ENCODE measurements around the gene CCDC7. TPM values are rescaled to one million over a fixed set of nuclear protein-coding genes. Genes with fewer than 3 reads are reported as not detected.
"Not testable (repeated sequence)": the region's sequence is repeated elsewhere in the genome, so short reads cannot be mapped to it uniquely, and the experiment has no call there.

CCDC7 gene
- polyA plus RNA-seq, 1 of the 3 experiments (the other 2 are of a cell fraction), result 0.44 TPM

DNA sequence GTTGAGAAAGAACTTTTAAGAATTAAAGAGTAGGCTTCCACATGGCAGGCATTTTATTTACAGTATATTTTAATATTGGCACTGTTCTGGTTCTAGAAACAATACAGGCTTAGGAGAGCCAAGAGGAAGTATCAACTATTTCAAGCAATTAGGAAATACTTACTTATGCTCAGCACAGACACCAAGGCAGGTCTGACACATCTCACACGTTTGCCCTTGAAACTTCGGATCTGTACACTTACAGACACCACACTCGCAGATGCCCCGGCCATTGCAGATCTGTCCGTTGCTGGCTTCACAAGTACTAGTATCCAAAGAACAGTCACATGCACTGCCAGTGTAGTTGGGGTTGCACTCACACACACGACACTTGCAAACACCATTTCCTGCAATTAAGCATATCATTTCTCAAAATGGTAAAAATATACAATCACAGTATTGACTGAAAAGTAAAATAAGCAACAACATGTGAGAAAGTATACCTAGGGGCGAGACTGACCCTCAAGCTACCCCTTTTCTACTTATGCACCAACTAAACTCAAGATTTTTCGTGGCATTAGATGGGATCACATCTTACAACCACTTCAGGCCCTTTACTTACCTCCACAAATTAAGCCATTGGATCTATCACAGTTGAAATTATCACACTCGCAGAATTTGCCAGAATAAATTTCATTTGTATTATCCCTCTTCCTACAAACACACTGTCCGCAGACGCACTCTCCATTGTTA is 465.5 kb downstream of the CCDC7 start (continued):
- TF ChIP-seq, protein P1, sequence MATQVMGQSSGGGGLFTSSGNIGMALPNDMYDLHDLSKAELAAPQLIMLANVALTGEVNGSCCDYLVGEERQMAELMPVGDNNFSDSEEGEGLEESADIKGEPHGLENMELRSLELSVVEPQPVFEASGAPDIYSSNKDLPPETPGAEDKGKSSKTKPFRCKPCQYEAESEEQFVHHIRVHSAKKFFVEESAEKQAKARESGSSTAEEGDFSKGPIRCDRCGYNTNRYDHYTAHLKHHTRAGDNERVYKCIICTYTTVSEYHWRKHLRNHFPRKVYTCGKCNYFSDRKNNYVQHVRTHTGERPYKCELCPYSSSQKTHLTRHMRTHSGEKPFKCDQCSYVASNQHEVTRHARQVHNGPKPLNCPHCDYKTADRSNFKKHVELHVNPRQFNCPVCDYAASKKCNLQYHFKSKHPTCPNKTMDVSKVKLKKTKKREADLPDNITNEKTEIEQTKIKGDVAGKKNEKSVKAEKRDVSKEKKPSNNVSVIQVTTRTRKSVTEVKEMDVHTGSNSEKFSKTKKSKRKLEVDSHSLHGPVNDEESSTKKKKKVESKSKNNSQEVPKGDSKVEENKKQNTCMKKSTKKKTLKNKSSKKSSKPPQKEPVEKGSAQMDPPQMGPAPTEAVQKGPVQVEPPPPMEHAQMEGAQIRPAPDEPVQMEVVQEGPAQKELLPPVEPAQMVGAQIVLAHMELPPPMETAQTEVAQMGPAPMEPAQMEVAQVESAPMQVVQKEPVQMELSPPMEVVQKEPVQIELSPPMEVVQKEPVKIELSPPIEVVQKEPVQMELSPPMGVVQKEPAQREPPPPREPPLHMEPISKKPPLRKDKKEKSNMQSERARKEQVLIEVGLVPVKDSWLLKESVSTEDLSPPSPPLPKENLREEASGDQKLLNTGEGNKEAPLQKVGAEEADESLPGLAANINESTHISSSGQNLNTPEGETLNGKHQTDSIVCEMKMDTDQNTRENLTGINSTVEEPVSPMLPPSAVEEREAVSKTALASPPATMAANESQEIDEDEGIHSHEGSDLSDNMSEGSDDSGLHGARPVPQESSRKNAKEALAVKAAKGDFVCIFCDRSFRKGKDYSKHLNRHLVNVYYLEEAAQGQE (IDR thresholded peaks at IDR 0.05; ENCODE audit: low read depth, low read length), result no peak
- TF ChIP-seq YY1 (IDR thresholded peaks at IDR 0.05; ENCODE audit: low read depth), result no peak
- no peak for TF ChIP-seq GABPA (IDR thresholded peaks at IDR 0.05; ENCODE audit: low read depth)
- TF ChIP-seq TCF12 (IDR thresholded peaks at IDR 0.05), result no peak
- TF ChIP-seq, protein P2, sequence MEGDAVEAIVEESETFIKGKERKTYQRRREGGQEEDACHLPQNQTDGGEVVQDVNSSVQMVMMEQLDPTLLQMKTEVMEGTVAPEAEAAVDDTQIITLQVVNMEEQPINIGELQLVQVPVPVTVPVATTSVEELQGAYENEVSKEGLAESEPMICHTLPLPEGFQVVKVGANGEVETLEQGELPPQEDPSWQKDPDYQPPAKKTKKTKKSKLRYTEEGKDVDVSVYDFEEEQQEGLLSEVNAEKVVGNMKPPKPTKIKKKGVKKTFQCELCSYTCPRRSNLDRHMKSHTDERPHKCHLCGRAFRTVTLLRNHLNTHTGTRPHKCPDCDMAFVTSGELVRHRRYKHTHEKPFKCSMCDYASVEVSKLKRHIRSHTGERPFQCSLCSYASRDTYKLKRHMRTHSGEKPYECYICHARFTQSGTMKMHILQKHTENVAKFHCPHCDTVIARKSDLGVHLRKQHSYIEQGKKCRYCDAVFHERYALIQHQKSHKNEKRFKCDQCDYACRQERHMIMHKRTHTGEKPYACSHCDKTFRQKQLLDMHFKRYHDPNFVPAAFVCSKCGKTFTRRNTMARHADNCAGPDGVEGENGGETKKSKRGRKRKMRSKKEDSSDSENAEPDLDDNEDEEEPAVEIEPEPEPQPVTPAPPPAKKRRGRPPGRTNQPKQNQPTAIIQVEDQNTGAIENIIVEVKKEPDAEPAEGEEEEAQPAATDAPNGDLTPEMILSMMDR (IDR thresholded peaks at IDR 0.05), result no peak
- TF ChIP-seq CHD2 (IDR thresholded peaks at IDR 0.05; ENCODE audit: low read length, partially characterized antibody), result no peak

DNA sequence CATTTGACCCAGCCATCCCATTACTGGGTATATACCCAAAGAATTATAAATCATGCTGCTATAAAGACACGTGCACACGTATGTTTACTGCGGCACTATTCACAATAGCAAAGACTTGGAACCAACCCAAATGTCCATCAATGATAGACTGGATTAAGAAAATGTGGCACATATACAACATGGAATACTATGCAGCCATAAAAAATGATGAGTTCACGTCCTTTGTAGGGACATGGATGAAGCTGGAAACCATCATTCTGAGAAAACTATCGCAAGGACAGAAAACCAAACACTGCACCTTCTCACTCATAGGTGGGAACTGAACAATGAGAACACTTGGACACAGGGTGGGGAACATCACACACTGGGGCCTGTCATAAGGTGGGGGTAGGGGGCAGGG is 471.9 kb downstream of the CCDC7 start:
- H3K27me3 ChIP-seq (ENCODE audit: insufficient read depth); H2AFZ ChIP-seq (ENCODE audit: low read depth); CTCF ChIA-PET; H3K9me3 ChIP-seq; H3K4me1 ChIP-seq (ENCODE audit: control insufficient read depth in 1 of 2, insufficient read depth in 2 of 2, low read depth in 1 of 2, low read length in 1 of 2); H4K20me1 ChIP-seq (ENCODE audit: insufficient read depth); H3K9ac ChIP-seq; H3K9me2 ChIP-seq; POLR2A ChIA-PET; DNase-seq; H3K27ac ChIP-seq (ENCODE audit: low read depth in 2 of 2, low read length in 1 of 2); H3K4me3 ChIP-seq (ENCODE audit: low read depth in 2 of 2, low read length in 1 of 2); H3K4me2 ChIP-seq: not testable (repeated sequence)
- WGBS (ENCODE audit: low lambda C conversion rate), result 79% methylated on average over 5 of the region's 5 CpGs
- H3K36me3 ChIP-seq (replicated peaks in 1 of 2; ENCODE audit: control insufficient read depth in 1 of 2, insufficient read depth in 2 of 2, low read length in 1 of 2), result peaks cover 47 to 75% of the 10 kb centered on the region in 2 experiments
- H3K79me2 ChIP-seq (ENCODE audit: insufficient read depth), result peaks cover 95% of the 10 kb centered on the region
- H3F3A ChIP-seq (replicated peaks; ENCODE audit: insufficient read depth), result peaks cover 14% of the 10 kb centered on the region

DNA sequence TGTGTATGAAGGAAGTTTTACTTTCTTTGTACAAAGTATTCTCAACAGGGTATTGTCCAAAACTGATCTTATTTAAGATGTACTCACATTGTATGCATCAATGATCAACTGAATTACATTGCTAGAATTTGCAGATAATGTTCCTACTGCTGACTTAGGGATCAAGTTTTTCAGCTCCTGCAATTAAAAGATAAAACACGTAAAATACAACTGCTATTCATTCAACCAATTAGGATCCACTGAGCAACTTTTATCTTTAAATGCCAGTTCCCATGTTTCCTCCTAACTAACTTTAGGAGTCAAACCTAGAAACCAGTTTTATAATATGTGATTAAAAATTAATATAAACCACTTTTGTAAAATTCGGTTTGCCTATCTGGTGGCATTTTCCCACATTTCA is 476.2 kb downstream of the CCDC7 start:
- H3K36me3 ChIP-seq (replicated peaks in 1 of 2; ENCODE audit: control insufficient read depth in 1 of 2, insufficient read depth in 2 of 2, low read length in 1 of 2), result peaks cover 86 to 98% of the 10 kb centered on the region in 2 experiments
- no peaks in the 10 kb centered on the region for H3K9me2 ChIP-seq
- WGBS (ENCODE audit: low lambda C conversion rate), result 96% methylated on average over 2 of the region's 2 CpGs
- peaks cover 98% of the 10 kb centered on the region for H3K79me2 ChIP-seq (ENCODE audit: insufficient read depth)
- H3K4me1 ChIP-seq (ENCODE audit: control insufficient read depth in 1 of 2, insufficient read depth in 2 of 2, low read depth in 1 of 2, low read length in 1 of 2), result peaks cover 0 to 15% of the 10 kb centered on the region in 2 experiments; a peak in 2 of 4 replicates
- no peaks in the 10 kb centered on the region for H3K9me3 ChIP-seq
- CTCF ChIA-PET, result interaction anchor here (0.8 kb wide), 1 partner anchor 15 kb away, joined by 3 read pairs; no protein-coding TSS in a partner anchor
- H4K20me1 ChIP-seq (ENCODE audit: insufficient read depth), result peaks cover 14% of the 10 kb centered on the region; the same call in 1 of the 2 replicates
- no peak overlapping the region for H3K9ac ChIP-seq
- no peak overlapping the region for H2AFZ ChIP-seq (ENCODE audit: low read depth)
- peaks cover 36% of the 10 kb centered on the region for H3F3A ChIP-seq (replicated peaks; ENCODE audit: insufficient read depth)
- no peaks in the 10 kb centered on the region for H3K27me3 ChIP-seq (ENCODE audit: insufficient read depth)
- peak overlapping the region in 1 of 2 experiments; percentile 4; a peak in 1 of 4 replicates for H3K27ac ChIP-seq (ENCODE audit: low read depth in 2 of 2, low read length in 1 of 2)
- no peak overlapping the region for H3K4me2 ChIP-seq
- POLR2A ChIA-PET, result no interaction called here
- DNase-seq, result no peak
- no peak overlapping the region for H3K4me3 ChIP-seq (ENCODE audit: low read depth in 2 of 2, low read length in 1 of 2)
- TF ChIP-seq FOXM1 (IDR thresholded peaks at IDR 0.05; ENCODE audit: low read depth) (no peak), NRF1 (IDR thresholded peaks at IDR 0.05; ENCODE audit: low read depth, low read length) (no peak), POLR2AphosphoS5 (IDR thresholded peaks at IDR 0.05; ENCODE audit: low read depth, low read length) (no peak), ELF1 (IDR thresholded peaks at IDR 0.05) (no peak), FOSL2 (IDR thresholded peaks at IDR 0.05; ENCODE audit: borderline replicate concordance, low read depth) (no peak), EZH2phosphoT487 (IDR thresholded peaks at IDR 0.05; ENCODE audit: borderline replicate concordance, low read depth) (no peak), RFX5 (IDR thresholded peaks at IDR 0.05; ENCODE audit: low read length) (no peak), GATA2 (CRISPR knock-in tag; IDR thresholded peaks at IDR 0.05) (no peak), SMC3 (IDR thresholded peaks at IDR 0.05; ENCODE audit: low read depth, low read length) (no peak), RCOR1 (IDR thresholded peaks at IDR 0.05; ENCODE audit: low read length) (no peak), GABPA (IDR thresholded peaks at IDR 0.05; ENCODE audit: low read depth) (no peak), RAD21 (IDR thresholded peaks at IDR 0.05; ENCODE audit: low read length) (no peak), NFIC (IDR thresholded peaks at IDR 0.05; ENCODE audit: borderline replicate concordance) (no peak)

Measured in SK-N-SH (cell line).